Measurements from ENCODE around the gene OSBPL1A. TPM values are rescaled to one million over a fixed set of nuclear protein-coding genes. Genes with fewer than 3 reads are reported as not detected.
A peak's percentile ranks its signal among the peaks of the same experiment; 100 is the strongest.

The OSBPL1A gene
- 1 to 10 TPM; 2.9 to 3.4 TPM for total RNA-seq

- intact Hi-C loops (cut with DNase I, micrococcal nuclease): loop anchor here (1.0 to 5.0 kb wide), 5 partner anchors 29 to 59 kb away; partner anchors contain the start of gene IMPACT (in 1 of the 2)
- POLR2A ChIA-PET: interaction anchor here (0.6 to 1.7 kb wide), 4 partner anchors 16 to 1888 kb away, joined by 4 to 6 read pairs (median 5); no protein-coding TSS in a partner anchor
- Mint-ChIP-seq H3K4me1 (peaks cover 28% of the 10 kb centered on the region), H3K4me3 (peak within 1 kb of the TSS; percentile 76), H3K9me3 (ENCODE audit: low read depth) (no peaks in the 10 kb centered on the region), H3K27ac (peak within 1 kb of the TSS; percentile 59), H3K27me3 (peaks cover 16% of the 10 kb centered on the region), H3K36me3 (ENCODE audit: low read depth) (no peaks in the 10 kb centered on the region)
- DNase-seq: peak; percentile 88
- CTCF ChIA-PET: interaction anchor here (0.7 to 2.0 kb wide), 7 partner anchors 17 to 879 kb away, joined by 3 to 11 read pairs (median 4); no protein-coding TSS in a partner anchor
- peak; percentile 86 for ATAC-seq
These were observed at the start of gene OSBPL1A for GRCh38 chr18:24397694-24398368. OSBPL1A (minus strand) TSS chr18:24397824; CDS start chr18:24377533, 20,291 bp downstream.

- H3K4me3 Mint-ChIP-seq: no peak overlapping the region
- intact Hi-C loops (cut with DNase I, micrococcal nuclease): loop anchor here in 1 of 2 experiments (2.0 kb wide), 1 partner anchor 42 kb away; no protein-coding TSS in a partner anchor
- ChIA-PET CTCF (interaction anchor here (1.0 to 2.0 kb wide), 6 partner anchors 16 to 727 kb away, joined by 3 to 9 read pairs (median 5); no protein-coding TSS in a partner anchor), POLR2A (interaction anchor here (0.6 kb wide), 2 partner anchors 34 to 36 kb away, joined by 3 to 7 read pairs; no protein-coding TSS in a partner anchor)
- H3K27ac Mint-ChIP-seq: no peak overlapping the region
- H3K4me1 Mint-ChIP-seq: peaks cover 8% of the 10 kb centered on the region
- H3K36me3 Mint-ChIP-seq (ENCODE audit: low read depth): peaks cover 33% of the 10 kb centered on the region
- H3K27me3 Mint-ChIP-seq: no peaks in the 10 kb centered on the region
- no peaks in the 10 kb centered on the region for H3K9me3 Mint-ChIP-seq (ENCODE audit: low read depth)
- ATAC-seq (no peak), DNase-seq (no peak)
These were observed 49.4 kb upstream of the OSBPL1A start for GRCh38 chr18:24446953-24447538.

- no peaks in the 10 kb centered on the region for H3K27me3 Mint-ChIP-seq
- H3K9me3 Mint-ChIP-seq (ENCODE audit: low read depth): no peaks in the 10 kb centered on the region
- no peak for ATAC-seq
- intact Hi-C loops (cut with DNase I, micrococcal nuclease): loop anchor here in 1 of 2 experiments (2.0 kb wide), 1 partner anchor 42 kb away; no protein-coding TSS in a partner anchor
- POLR2A ChIA-PET: interaction anchor here (0.6 kb wide), 2 partner anchors 34 to 36 kb away, joined by 3 to 7 read pairs; no protein-coding TSS in a partner anchor
- no peak overlapping the region for H3K27ac Mint-ChIP-seq
- H3K4me1 Mint-ChIP-seq: peaks cover 8% of the 10 kb centered on the region
- DNase-seq: no peak
- CTCF ChIA-PET: interaction anchor here (1.2 to 2.0 kb wide), 4 partner anchors 16 to 87 kb away, joined by 3 to 9 read pairs (median 8); no protein-coding TSS in a partner anchor
- H3K36me3 Mint-ChIP-seq (ENCODE audit: low read depth): peaks cover 35% of the 10 kb centered on the region
- H3K4me3 Mint-ChIP-seq: no peak overlapping the region
These were observed 48.8 kb upstream of the OSBPL1A start for GRCh38 chr18:24446453-24446852.

- no peak for DNase-seq
- ChIA-PET CTCF (interaction anchor here (0.6 to 1.8 kb wide), 5 partner anchors 10 to 49 kb away, joined by 3 to 8 read pairs (median 4); no protein-coding TSS in a partner anchor), POLR2A (no interaction called here)
- Mint-ChIP-seq H3K27me3 (no peaks in the 10 kb centered on the region), H3K4me1 (peaks cover 8% of the 10 kb centered on the region), H3K27ac (no peak overlapping the region), H3K4me3 (no peak overlapping the region), H3K9me3 (ENCODE audit: low read depth) (no peaks in the 10 kb centered on the region), H3K36me3 (ENCODE audit: low read depth) (peaks cover 31% of the 10 kb centered on the region)
- intact Hi-C loops (cut with DNase I, micrococcal nuclease): no loop called here
- no peak for ATAC-seq
These were observed 46.2 kb upstream of the OSBPL1A start for GRCh38 chr18:24443870-24444269.

- no peak overlapping the region for H3K27ac Mint-ChIP-seq
- CTCF ChIA-PET: interaction anchor here (1.0 to 1.8 kb wide), 4 partner anchors 10 to 77 kb away, joined by 3 to 7 read pairs (median 4); partner anchors contain the start of gene IMPACT
- POLR2A ChIA-PET: no interaction called here
These were observed 39.3 kb upstream of the OSBPL1A start for GRCh38 chr18:24436939-24437338.

GRCh38 chr18:24432618-24433017 lies 35.0 kb upstream of the OSBPL1A start:
- intact Hi-C loops (cut with DNase I, micrococcal nuclease): no loop called here
- CTCF ChIA-PET: no interaction called here
- no peak overlapping the region for H3K27ac Mint-ChIP-seq

More at GRCh38 chr18:24436939-24437338, 39.3 kb upstream of the OSBPL1A start:
- no peak for DNase-seq
- intact Hi-C loops (cut with DNase I, micrococcal nuclease): no loop called here
- ATAC-seq: no peak
- H3K27me3 Mint-ChIP-seq: no peaks in the 10 kb centered on the region
- no peaks in the 10 kb centered on the region for H3K9me3 Mint-ChIP-seq (ENCODE audit: low read depth)
- H3K36me3 Mint-ChIP-seq (ENCODE audit: low read depth): peaks cover 33% of the 10 kb centered on the region
- H3K4me3 Mint-ChIP-seq: no peak overlapping the region
- no peaks in the 10 kb centered on the region for H3K4me1 Mint-ChIP-seq

GRCh38 chr18:24429188-24429587 lies 31.6 kb upstream of the OSBPL1A start:
- peaks cover 32% of the 10 kb centered on the region for H3K36me3 Mint-ChIP-seq (ENCODE audit: low read depth)
- peaks cover 29% of the 10 kb centered on the region for H3K4me1 Mint-ChIP-seq
- CTCF ChIA-PET: interaction anchor here (0.7 to 1.4 kb wide), 3 partner anchors 26 to 61 kb away, joined by 3 to 10 read pairs (median 3); no protein-coding TSS in a partner anchor
- no peak for DNase-seq
- POLR2A ChIA-PET: no interaction called here
- H3K27me3 Mint-ChIP-seq: peaks cover 5% of the 10 kb centered on the region
- ATAC-seq: no peak
- intact Hi-C loops (cut with DNase I, micrococcal nuclease): loop anchor here (5.0 to 10.0 kb wide), 2 partner anchors 58 to 974 kb away; partner anchors contain the start of gene RIOK3 (in 1 of the 2)
- peaks cover 11% of the 10 kb centered on the region for H3K9me3 Mint-ChIP-seq (ENCODE audit: low read depth)
- no peak overlapping the region for H3K4me3 Mint-ChIP-seq
- H3K27ac Mint-ChIP-seq: no peak overlapping the region

More at GRCh38 chr18:24432618-24433017, 35.0 kb upstream of the OSBPL1A start:
- no peaks in the 10 kb centered on the region for H3K27me3 Mint-ChIP-seq
- POLR2A ChIA-PET: no interaction called here
- no peak overlapping the region for H3K4me3 Mint-ChIP-seq
- peaks cover 14% of the 10 kb centered on the region for H3K4me1 Mint-ChIP-seq
- no peaks in the 10 kb centered on the region for H3K9me3 Mint-ChIP-seq (ENCODE audit: low read depth)
- ATAC-seq (no peak), DNase-seq (no peak)
- peaks cover 24% of the 10 kb centered on the region for H3K36me3 Mint-ChIP-seq (ENCODE audit: low read depth)

GRCh38 chr18:24428709-24429108 lies 31.1 kb upstream of the OSBPL1A start:
- intact Hi-C loops (cut with DNase I, micrococcal nuclease): loop anchor here (5.0 to 10.0 kb wide), 2 partner anchors 59 to 974 kb away; partner anchors contain the start of gene RIOK3 (in 1 of the 2)
- Mint-ChIP-seq H3K27me3 (peaks cover 7% of the 10 kb centered on the region), H3K9me3 (ENCODE audit: low read depth) (peaks cover 11% of the 10 kb centered on the region), H3K4me1 (peaks cover 29% of the 10 kb centered on the region), H3K4me3 (no peak overlapping the region), H3K27ac (no peak overlapping the region), H3K36me3 (ENCODE audit: low read depth) (peaks cover 32% of the 10 kb centered on the region)
- ChIA-PET POLR2A (no interaction called here), CTCF (interaction anchor here (0.7 to 1.4 kb wide), 4 partner anchors 26 to 1416 kb away, joined by 3 to 10 read pairs (median 4); no protein-coding TSS in a partner anchor)
- no peak for DNase-seq
- no peak for ATAC-seq

GRCh38 chr18:24427484-24427883 lies 29.9 kb upstream of the OSBPL1A start:
- CTCF ChIA-PET: interaction anchor here (0.9 to 1.4 kb wide), 2 partner anchors 61 to 68 kb away, joined by 4 to 5 read pairs; no protein-coding TSS in a partner anchor
- peaks cover 28% of the 10 kb centered on the region for H3K36me3 Mint-ChIP-seq (ENCODE audit: low read depth)
- ATAC-seq (no peak), DNase-seq (peak; percentile 18)
- intact Hi-C loops (cut with DNase I, micrococcal nuclease): loop anchor here (2.0 to 10.0 kb wide), 6 partner anchors 15 to 973 kb away; partner anchors contain the start of genes OSBPL1A (in 1 of the 2) and RIOK3 (in 1 of the 2)
- H3K27ac Mint-ChIP-seq: peak overlapping the region; percentile 90
- peaks cover 29% of the 10 kb centered on the region for H3K4me1 Mint-ChIP-seq
- H3K9me3 Mint-ChIP-seq (ENCODE audit: low read depth): peaks cover 11% of the 10 kb centered on the region
- POLR2A ChIA-PET: no interaction called here
- peaks cover 14% of the 10 kb centered on the region for H3K27me3 Mint-ChIP-seq
- peak overlapping the region; percentile 85 for H3K4me3 Mint-ChIP-seq

GRCh38 chr18:24426398-24427294 lies 29.0 kb upstream of the OSBPL1A start, which contains the start of gene IMPACT:
IMPACT (plus strand) TSS chr18:24426670; CDS start chr18:24426757, 87 bp downstream.
- POLR2A ChIA-PET: interaction anchor here (0.6 kb wide), 2 partner anchors 12 to 34 kb away, joined by 3 read pairs; partner anchors contain the start of gene HRH4
- ATAC-seq (peak; percentile 94), DNase-seq (peak; percentile 86)
- intact Hi-C loops (cut with DNase I, micrococcal nuclease): loop anchor here (1.0 to 10.0 kb wide), 7 partner anchors 12 to 972 kb away; partner anchors contain the start of genes OSBPL1A (in 1 of the 2) and RIOK3 (in 1 of the 2)
- peaks cover 29% of the 10 kb centered on the region for H3K4me1 Mint-ChIP-seq
- CTCF ChIA-PET: interaction anchor here (0.7 to 1.4 kb wide), 4 partner anchors 11 to 67 kb away, joined by 3 to 5 read pairs (median 4); no protein-coding TSS in a partner anchor
- peaks cover 19% of the 10 kb centered on the region for H3K27me3 Mint-ChIP-seq
- H3K36me3 Mint-ChIP-seq (ENCODE audit: low read depth): peaks cover 27% of the 10 kb centered on the region
- peak within 1 kb of the TSS; percentile 85 for H3K4me3 Mint-ChIP-seq
- H3K9me3 Mint-ChIP-seq (ENCODE audit: low read depth): peaks cover 11% of the 10 kb centered on the region
- H3K27ac Mint-ChIP-seq: peak within 1 kb of the TSS; percentile 90
